ENCODE data around the gene SLC25A51.

- TF ChIP-seq CTCF (IDR thresholded peaks at IDR 0.05) (no peak), POLR2A (IDR thresholded peaks at IDR 0.05) (no peak)
Measured at GRCh38 chr9:37911271-37911681, 7.3 kb upstream of the SLC25A51 start.

All from testis (tissue), 2 donors.